ENCODE data around the gene SUPV3L1. TPM values are rescaled to one million over a fixed set of nuclear protein-coding genes. Genes with fewer than 3 reads are reported as not detected.

The SUPV3L1 gene
- total RNA-seq, 3 donors from 2014 or later (not counting 1 experiment from before 2014, with no cell fraction given), result 56.6 to 104 (median 67.1) TPM

GRCh38 chr10:69254877-69255276 is 74.8 kb downstream of the SUPV3L1 start:
- H3K36me3 ChIP-seq (ENCODE audit: control insufficient read depth, insufficient read depth, low read length), result no peaks in the 10 kb centered on the region
- Mint-ChIP-seq H3K27me3 (ENCODE audit: low read depth in 2 of 2) (no peaks in the 10 kb centered on the region), H3K36me3 (no peaks in the 10 kb centered on the region), H3K4me3 (no peak overlapping the region), H3K9me3 (no peaks in the 10 kb centered on the region), H3K4me1 (no peaks in the 10 kb centered on the region), H3K27ac (no peak overlapping the region)
- intact Hi-C loops (cut with micrococcal nuclease), result no loop called here
- H3K4me1 ChIP-seq (ENCODE audit: control insufficient read depth, insufficient read depth, low read length), result no peaks in the 10 kb centered on the region
- TF ChIP-seq CTCF (IDR thresholded peaks at IDR 0.05), result no peak
- no peak overlapping the region for H3K27ac ChIP-seq (ENCODE audit: low read length)
- no peak for ATAC-seq
- no peak for DNase-seq
- 74% methylated on average over 7 of the region's 7 CpGs for WGBS (ENCODE audit: insufficient coverage)
- H3K27me3 ChIP-seq (ENCODE audit: control insufficient read depth, insufficient read depth, low read length), result no peaks in the 10 kb centered on the region
- H3K4me3 ChIP-seq (ENCODE audit: low read length), result no peak overlapping the region
- H3K9me3 ChIP-seq (ENCODE audit: control insufficient read depth, insufficient read depth, low read length), result no peaks in the 10 kb centered on the region

Other genes starting within 250 kb of the SUPV3L1 start
- gene DDX21, start 224.1 kb upstream of the SUPV3L1 start, total RNA-seq, result 10 to 100 TPM; 59.0 to 62.1 (median 59.8) TPM
- 1 to 10 TPM; 3.5 to 4.4 (median 4.0) TPM for gene KIFBP, start 191.4 kb upstream of the SUPV3L1 start, total RNA-seq
- gene SRGN, start 92.1 kb upstream of the SUPV3L1 start, total RNA-seq, result 100 to 1,000 TPM; 636 to 954 (median 778) TPM
- 10 to 100 TPM; 62.6 to 86.4 (median 86.2) TPM for gene VPS26A, start 56.1 kb upstream of the SUPV3L1 start, total RNA-seq
- under 1 TPM in 2 of 3 donors, not detected in 1; 0.50 to 0.82 TPM for gene HKDC1, start 40.1 kb downstream of the SUPV3L1 start, total RNA-seq
- gene HK1, start 98.3 kb downstream of the SUPV3L1 start, total RNA-seq, result 10 to 100 TPM; 58.4 to 72.6 (median 69.5) TPM
- not detected for gene TACR2, start 236.7 kb downstream of the SUPV3L1 start, total RNA-seq

Data from natural killer cell (primary cell).